Measurements from ENCODE around the gene SLC39A8.
"Not testable (repeated sequence)": the region's sequence is repeated elsewhere in the genome, so short reads cannot be mapped to it uniquely, and the experiment has no call there.

SLC39A8 gene

DNA sequence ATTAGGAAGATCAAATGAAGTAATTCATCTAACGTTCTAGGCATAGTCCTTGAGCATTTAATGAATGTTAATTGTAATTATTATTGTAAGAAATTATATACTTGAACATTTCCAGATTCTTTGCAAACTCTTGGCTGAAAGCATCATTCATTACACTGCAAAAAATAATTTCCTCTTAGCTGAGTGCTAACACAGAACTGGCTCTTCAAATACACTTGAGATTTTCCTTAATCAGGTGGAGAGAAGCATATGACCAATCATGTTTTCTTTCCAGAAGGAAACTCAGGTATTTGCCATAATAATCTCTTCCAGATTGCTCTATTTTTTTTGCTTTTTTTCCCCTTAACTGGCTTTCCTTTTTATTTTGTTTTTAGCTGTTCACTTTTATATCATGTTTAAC lies 42.5 kb downstream of the SLC39A8 start:
- H3K36me3 ChIP-seq (ENCODE audit: control insufficient read depth, insufficient read depth, low read length), result peaks cover 6% of the 10 kb centered on the region; the same call in 1 of the 2 replicates
- H3K27me3 ChIP-seq (ENCODE audit: control insufficient read depth, insufficient read depth, low read length), result no peaks in the 10 kb centered on the region

DNA sequence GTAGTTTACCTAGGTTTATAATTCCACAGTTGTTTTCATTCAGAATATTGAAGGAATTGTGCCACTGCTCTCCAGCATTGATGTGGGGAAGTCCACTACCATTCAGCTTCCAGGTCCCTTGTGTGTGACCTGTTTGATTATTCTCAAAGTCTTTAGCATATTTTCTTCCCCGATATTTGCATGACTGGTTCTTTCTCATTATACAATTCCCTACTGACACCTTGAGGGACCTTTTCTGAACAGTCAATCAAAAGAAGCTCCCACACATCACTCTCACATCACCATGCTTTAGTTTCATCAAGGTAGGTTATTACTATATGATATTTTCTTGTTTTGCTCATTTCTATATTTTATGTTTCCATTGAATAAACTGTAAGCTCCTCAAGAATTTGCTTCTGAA lies 44.1 kb downstream of the SLC39A8 start:
- no peaks in the 10 kb centered on the region for H3K27me3 ChIP-seq (ENCODE audit: control insufficient read depth, insufficient read depth, low read length)
- no peak overlapping the region for H3K9ac ChIP-seq (ENCODE audit: low read length)
- peaks cover 10% of the 10 kb centered on the region for H3K4me1 ChIP-seq (ENCODE audit: control insufficient read depth, insufficient read depth, low read length)
- no peaks in the 10 kb centered on the region for H3K9me3 ChIP-seq (ENCODE audit: control insufficient read depth, insufficient read depth, low read depth, low read length)
- no peak overlapping the region for H3K4me3 ChIP-seq (ENCODE audit: low read depth, low read length)
- peaks cover 6% of the 10 kb centered on the region; the same call in 1 of the 2 replicates for H3K36me3 ChIP-seq (ENCODE audit: control insufficient read depth, insufficient read depth, low read length)
- no peak overlapping the region for H3K27ac ChIP-seq (ENCODE audit: low read depth, low read length)

More for the DNA sequence above, 42.5 kb downstream of the SLC39A8 start:
- no peaks in the 10 kb centered on the region for H3K9me3 ChIP-seq (ENCODE audit: control insufficient read depth, insufficient read depth, low read depth, low read length)
- no peak overlapping the region for H3K4me3 ChIP-seq (ENCODE audit: low read depth, low read length)
- peaks cover 4% of the 10 kb centered on the region for H3K4me1 ChIP-seq (ENCODE audit: control insufficient read depth, insufficient read depth, low read length)
- no peak overlapping the region for H3K9ac ChIP-seq (ENCODE audit: low read length)
- no peak overlapping the region for H3K27ac ChIP-seq (ENCODE audit: low read depth, low read length)

DNA sequence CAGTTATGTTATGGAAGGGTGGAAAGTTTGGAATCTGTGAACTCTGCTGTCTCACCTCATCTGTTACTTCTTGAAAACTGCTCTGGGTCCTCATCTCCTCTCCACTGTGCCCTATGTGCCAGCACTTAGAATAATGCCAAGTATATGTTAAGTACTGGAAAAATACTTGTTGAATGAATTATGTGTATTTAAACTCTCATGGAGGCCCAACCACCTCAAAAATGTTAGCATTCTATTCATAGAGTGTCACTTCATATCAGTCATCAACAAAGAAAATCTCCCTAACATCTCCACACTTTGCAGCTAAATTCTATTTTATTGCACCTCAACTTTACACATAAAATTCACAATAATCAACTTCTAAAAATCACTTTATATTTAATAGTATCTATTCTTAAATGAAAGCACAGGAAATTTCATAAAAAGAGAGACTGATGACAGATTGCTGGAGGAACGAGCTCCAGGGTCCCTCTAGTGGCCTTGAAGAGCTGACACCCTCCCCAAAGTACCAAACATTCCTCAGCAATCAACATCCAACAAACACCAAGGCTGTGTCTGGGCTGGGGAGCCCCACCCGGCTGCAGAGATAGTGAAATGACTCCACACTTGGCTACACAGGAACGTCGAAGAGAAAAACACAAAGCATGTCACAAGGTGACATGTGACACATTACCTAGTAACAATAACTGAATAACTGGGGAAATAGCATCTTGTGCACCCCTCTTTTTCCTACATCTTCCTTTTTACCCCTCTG lies 45.8 kb downstream of the SLC39A8 start:
- no peak overlapping the region for H3K9ac ChIP-seq (ENCODE audit: low read length)
- H3K4me3 ChIP-seq (ENCODE audit: low read depth, low read length), result no peak overlapping the region
- no peak overlapping the region; the same call in 1 of the 2 replicates for H3K27ac ChIP-seq (ENCODE audit: low read depth, low read length)
- H3K4me1 ChIP-seq (ENCODE audit: control insufficient read depth, insufficient read depth, low read length), result peaks cover 10% of the 10 kb centered on the region
- no peaks in the 10 kb centered on the region for H3K27me3 ChIP-seq (ENCODE audit: control insufficient read depth, insufficient read depth, low read length)
- H3K9me3 ChIP-seq (ENCODE audit: control insufficient read depth, insufficient read depth, low read depth, low read length), result no peaks in the 10 kb centered on the region
- peaks cover 11% of the 10 kb centered on the region; the same call in 1 of the 2 replicates for H3K36me3 ChIP-seq (ENCODE audit: control insufficient read depth, insufficient read depth, low read length)

DNA sequence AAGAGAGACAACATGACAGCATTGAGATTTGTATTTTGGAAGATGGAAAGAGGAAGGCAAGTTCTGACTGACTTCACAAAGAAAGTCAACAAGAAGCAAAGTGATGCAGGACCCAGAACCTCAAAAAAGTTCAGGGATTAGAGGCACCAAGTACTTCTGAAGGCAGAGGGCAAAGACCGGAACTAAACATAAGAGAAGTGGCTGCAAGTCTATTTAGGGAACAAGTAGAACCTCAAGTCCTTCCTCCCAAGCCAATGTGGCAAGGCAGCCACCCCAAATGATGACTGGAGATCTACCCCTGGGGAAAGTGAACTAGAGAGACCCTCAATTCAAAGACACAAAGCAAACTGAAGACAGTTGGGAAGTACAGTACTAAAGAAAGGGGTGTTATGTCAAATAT lies 46.6 kb downstream of the SLC39A8 start:
- peaks cover 5% of the 10 kb centered on the region; the same call in 1 of the 2 replicates for H3K36me3 ChIP-seq (ENCODE audit: control insufficient read depth, insufficient read depth, low read length)
- H3K9me3 ChIP-seq (ENCODE audit: control insufficient read depth, insufficient read depth, low read depth, low read length), result no peaks in the 10 kb centered on the region

DNA sequence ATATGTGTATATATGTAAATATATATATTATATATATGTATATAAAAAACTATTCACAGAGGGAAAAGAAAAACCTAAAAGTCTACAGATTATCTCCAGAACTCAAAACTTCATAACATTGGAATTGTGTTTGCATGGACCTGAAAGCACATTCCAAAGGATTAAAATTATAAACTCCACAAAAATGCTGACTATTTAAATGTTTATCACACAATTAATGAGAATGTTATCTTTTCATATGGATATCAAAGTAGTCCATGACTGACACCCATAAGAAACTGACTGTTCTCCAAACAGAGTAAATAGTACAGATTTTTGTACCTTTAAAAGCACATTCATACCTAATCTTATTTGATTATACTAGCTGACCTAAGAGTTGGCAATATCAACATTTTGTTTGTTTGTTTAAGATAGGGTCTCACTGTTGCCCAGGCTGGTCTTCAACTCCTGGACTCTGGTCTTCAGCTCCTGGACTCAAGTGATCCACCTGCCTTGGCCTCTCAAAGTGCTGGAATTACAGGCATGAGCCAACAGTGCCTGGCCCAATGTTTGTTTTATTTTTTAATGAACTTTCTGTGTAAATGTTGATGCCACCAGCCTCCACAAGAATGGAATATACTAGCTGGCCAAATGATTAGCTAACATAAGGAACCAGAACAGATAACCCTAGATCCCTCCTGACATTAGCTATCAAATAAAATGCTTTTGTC lies 50.0 kb downstream of the SLC39A8 start:
- Histone ChIP-seq H3K4me1 (ENCODE audit: control insufficient read depth, insufficient read depth, low read length) (peaks cover 10% of the 10 kb centered on the region), H3K27ac (ENCODE audit: low read depth, low read length) (no peak overlapping the region), H3K4me3 (ENCODE audit: low read depth, low read length) (no peak overlapping the region), H3K9ac (ENCODE audit: low read length) (no peak overlapping the region), H3K9me3 (ENCODE audit: control insufficient read depth, insufficient read depth, low read depth, low read length) (no peaks in the 10 kb centered on the region), H3K36me3 (ENCODE audit: control insufficient read depth, insufficient read depth, low read length) (peaks cover 5% of the 10 kb centered on the region; the same call in 1 of the 2 replicates), H3K27me3 (ENCODE audit: control insufficient read depth, insufficient read depth, low read length) (no peaks in the 10 kb centered on the region)

More for the DNA sequence above, 46.6 kb downstream of the SLC39A8 start:
- H3K27me3 ChIP-seq (ENCODE audit: control insufficient read depth, insufficient read depth, low read length), result no peaks in the 10 kb centered on the region
- no peak overlapping the region for H3K4me3 ChIP-seq (ENCODE audit: low read depth, low read length)
- peaks cover 10% of the 10 kb centered on the region for H3K4me1 ChIP-seq (ENCODE audit: control insufficient read depth, insufficient read depth, low read length)
- no peak overlapping the region for H3K9ac ChIP-seq (ENCODE audit: low read length)
- no peak overlapping the region for H3K27ac ChIP-seq (ENCODE audit: low read depth, low read length)

DNA sequence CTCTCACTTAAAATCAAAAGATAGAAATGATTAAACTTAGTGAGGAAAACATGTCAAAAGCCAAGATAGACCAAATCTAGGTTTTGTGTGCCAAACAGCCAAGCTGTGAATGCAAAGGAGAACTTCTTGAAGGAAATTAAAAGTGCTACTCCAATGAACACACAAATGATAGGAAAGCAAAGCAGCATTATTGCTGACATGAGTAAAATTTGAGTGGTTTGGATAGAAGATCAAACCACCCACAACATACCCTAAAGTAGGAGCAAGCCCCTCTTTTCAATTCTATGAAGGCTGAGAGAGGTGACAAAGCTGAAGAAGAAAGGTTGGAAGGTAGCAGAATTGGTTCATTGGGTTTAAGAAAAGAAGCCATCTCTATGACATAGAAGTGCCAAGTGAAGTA lies 56.8 kb downstream of the SLC39A8 start:
- Histone ChIP-seq H3K27ac (ENCODE audit: low read depth, low read length) (no peak overlapping the region), H3K36me3 (ENCODE audit: control insufficient read depth, insufficient read depth, low read length) (peaks cover 9% of the 10 kb centered on the region; the same call in 1 of the 2 replicates), H3K9ac (ENCODE audit: low read length) (no peak overlapping the region), H3K4me1 (ENCODE audit: control insufficient read depth, insufficient read depth, low read length) (no peaks in the 10 kb centered on the region), H3K27me3 (ENCODE audit: control insufficient read depth, insufficient read depth, low read length) (no peaks in the 10 kb centered on the region), H3K9me3 (ENCODE audit: control insufficient read depth, insufficient read depth, low read depth, low read length) (no peaks in the 10 kb centered on the region), H3K4me3 (ENCODE audit: low read depth, low read length) (no peak overlapping the region)

DNA sequence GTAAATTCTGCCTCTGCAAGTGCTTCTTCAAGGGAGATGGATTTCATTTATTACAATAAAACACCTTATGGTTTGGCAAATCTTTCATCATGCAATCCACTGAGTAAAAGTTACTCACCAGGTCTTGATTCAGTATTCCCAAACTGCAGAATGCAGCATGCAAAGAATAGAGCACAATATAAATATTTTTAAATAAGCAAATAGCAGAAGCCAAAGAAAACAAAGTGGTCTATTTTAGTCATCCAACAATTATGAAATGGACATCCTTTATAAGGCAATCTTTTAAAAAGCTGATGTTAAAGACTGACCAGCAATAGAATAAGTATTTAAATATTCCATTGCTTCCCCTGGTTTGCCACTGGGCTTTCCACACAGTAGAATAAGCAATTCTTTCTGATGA lies 59.5 kb downstream of the SLC39A8 start:
- H3K27ac ChIP-seq (ENCODE audit: low read depth, low read length), result no peak overlapping the region
- no peaks in the 10 kb centered on the region for H3K27me3 ChIP-seq (ENCODE audit: control insufficient read depth, insufficient read depth, low read length)
- H3K4me1 ChIP-seq (ENCODE audit: control insufficient read depth, insufficient read depth, low read length), result no peaks in the 10 kb centered on the region
- H3K9ac ChIP-seq (ENCODE audit: low read length), result no peak overlapping the region
- peaks cover 9% of the 10 kb centered on the region; the same call in 1 of the 2 replicates for H3K36me3 ChIP-seq (ENCODE audit: control insufficient read depth, insufficient read depth, low read length)
- H3K9me3 ChIP-seq (ENCODE audit: control insufficient read depth, insufficient read depth, low read depth, low read length), result no peaks in the 10 kb centered on the region
- H3K4me3 ChIP-seq (ENCODE audit: low read depth, low read length), result no peak overlapping the region

DNA sequence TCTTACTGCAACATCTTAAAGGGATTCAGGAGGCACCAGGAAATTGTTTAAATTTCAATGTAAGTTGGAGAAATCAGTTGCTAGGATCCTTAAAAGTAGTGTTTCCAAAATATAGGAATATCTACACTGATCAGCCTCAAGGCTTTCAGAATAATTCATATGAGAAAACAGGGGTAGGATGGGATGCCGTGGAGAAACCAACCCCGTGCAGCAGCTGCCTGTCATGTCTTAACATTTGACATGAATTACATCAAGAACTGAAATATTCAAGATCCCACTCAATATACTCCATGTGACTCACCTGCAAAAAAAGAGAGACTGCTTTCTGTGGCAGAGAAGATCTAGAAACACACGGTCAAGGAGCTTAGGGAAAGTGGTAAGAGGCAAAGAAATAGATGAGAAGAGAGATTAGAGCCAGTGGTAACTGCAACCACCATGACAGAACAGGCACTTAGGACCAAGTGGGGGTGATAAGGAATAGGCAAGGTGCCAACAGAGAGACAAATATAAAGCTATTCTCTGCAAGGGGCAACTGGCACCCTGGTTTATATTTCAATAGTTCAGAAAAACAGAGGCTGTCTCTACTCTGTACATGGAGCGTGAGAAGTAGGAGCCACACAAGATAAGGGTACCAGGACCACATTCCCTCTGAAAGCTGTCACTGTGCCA lies 64.0 kb downstream of the SLC39A8 start:
- Histone ChIP-seq H3K4me3 (ENCODE audit: low read depth, low read length) (no peak overlapping the region), H3K27ac (ENCODE audit: low read depth, low read length) (no peak overlapping the region), H3K27me3 (ENCODE audit: control insufficient read depth, insufficient read depth, low read length) (no peaks in the 10 kb centered on the region), H3K4me1 (ENCODE audit: control insufficient read depth, insufficient read depth, low read length) (no peaks in the 10 kb centered on the region), H3K36me3 (ENCODE audit: control insufficient read depth, insufficient read depth, low read length) (no peaks in the 10 kb centered on the region; the same call in 1 of the 2 replicates), H3K9ac (ENCODE audit: low read length) (no peak overlapping the region), H3K9me3 (ENCODE audit: control insufficient read depth, insufficient read depth, low read depth, low read length) (0 out of 2 replicates have a peak, but pooled peaks cover 5% of the 10 kb centered on the region)

DNA sequence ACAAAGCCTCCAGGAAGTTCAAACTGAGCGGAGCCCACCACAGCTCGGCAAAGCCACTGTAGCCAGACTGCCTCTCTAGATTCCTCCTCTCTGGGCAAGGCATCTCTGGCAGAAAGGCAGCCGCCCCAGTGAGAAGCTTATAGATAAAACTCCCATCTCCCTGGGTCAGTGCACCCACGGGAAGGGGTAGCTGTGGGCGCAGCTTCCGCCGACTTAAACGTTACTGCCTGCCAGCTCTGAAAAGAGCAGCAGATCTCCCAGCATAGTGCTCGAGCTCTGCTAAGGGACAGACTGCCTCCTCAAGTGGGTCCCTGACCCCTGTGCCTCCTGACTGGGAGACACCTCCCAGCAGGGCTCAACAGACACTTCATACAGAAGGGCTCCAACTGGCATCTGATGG lies 72.0 kb downstream of the SLC39A8 start:
- H3K27ac ChIP-seq (ENCODE audit: low read depth, low read length), result not testable (repeated sequence)

DNA sequence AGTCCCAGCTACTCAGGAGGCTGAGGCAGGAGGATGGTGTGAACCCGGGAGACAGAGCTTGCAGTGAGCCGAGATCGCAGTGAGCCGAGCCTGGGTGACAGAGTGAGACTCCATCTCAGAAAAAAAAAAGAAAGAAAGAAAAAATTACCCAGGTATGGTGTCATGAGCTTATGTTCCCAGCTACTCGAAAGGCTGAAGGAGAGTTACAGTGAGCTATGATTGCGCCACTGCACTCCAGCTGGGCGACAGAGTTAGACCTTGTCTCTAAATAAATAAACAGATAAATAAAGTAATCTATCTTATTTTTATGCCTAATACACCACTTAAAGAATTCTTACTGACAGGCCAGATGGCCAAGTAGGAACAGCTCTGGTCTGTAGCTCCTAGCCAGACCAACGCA lies 73.0 kb downstream of the SLC39A8 start:
- no peaks in the 10 kb centered on the region for H3K36me3 ChIP-seq (ENCODE audit: control insufficient read depth, insufficient read depth, low read length)
- H3K4me1 ChIP-seq (ENCODE audit: control insufficient read depth, insufficient read depth, low read length), result no peaks in the 10 kb centered on the region
- no peak overlapping the region for H3K4me3 ChIP-seq (ENCODE audit: low read depth, low read length)
- H3K9me3 ChIP-seq (ENCODE audit: control insufficient read depth, insufficient read depth, low read depth, low read length), result 0 out of 2 replicates have a peak, but pooled peaks cover 2% of the 10 kb centered on the region
- no peak overlapping the region for H3K9ac ChIP-seq (ENCODE audit: low read length)
- no peak overlapping the region for H3K27ac ChIP-seq (ENCODE audit: low read depth, low read length)
- no peaks in the 10 kb centered on the region for H3K27me3 ChIP-seq (ENCODE audit: control insufficient read depth, insufficient read depth, low read length)

More for the DNA sequence above, 72.0 kb downstream of the SLC39A8 start:
- H3K9me3 ChIP-seq (ENCODE audit: control insufficient read depth, insufficient read depth, low read depth, low read length); H3K4me1 ChIP-seq (ENCODE audit: control insufficient read depth, insufficient read depth, low read length); H3K36me3 ChIP-seq (ENCODE audit: control insufficient read depth, insufficient read depth, low read length); H3K27me3 ChIP-seq (ENCODE audit: control insufficient read depth, insufficient read depth, low read length); H3K4me3 ChIP-seq (ENCODE audit: low read depth, low read length); H3K9ac ChIP-seq (ENCODE audit: low read length): not testable (repeated sequence)

DNA sequence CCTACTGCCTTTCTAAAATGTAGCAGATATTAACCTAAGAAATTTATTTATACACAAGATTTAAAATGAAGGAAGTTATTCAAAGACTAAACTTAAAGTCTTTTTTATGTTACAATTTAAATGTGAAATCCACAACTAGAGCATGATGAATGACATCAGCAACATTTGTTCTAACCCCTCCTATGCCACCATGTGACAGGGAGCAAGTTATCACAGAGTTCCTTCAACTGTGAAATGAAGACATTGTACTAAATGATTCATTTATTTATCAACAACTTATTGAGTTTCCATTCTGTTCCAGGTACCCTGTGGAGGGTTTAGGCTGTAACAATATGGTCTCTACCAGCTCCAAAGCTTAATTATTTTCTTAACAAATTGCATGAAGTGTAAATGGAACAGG lies 76.9 kb downstream of the SLC39A8 start:
- H3K4me1 ChIP-seq (ENCODE audit: control insufficient read depth, insufficient read depth, low read length), result no peaks in the 10 kb centered on the region
- 0 out of 2 replicates have a peak, but pooled peaks cover under 1% of the 10 kb centered on the region for H3K9me3 ChIP-seq (ENCODE audit: control insufficient read depth, insufficient read depth, low read depth, low read length)
- H3K27ac ChIP-seq (ENCODE audit: low read depth, low read length), result no peak overlapping the region
- no peaks in the 10 kb centered on the region for H3K36me3 ChIP-seq (ENCODE audit: control insufficient read depth, insufficient read depth, low read length)
- H3K4me3 ChIP-seq (ENCODE audit: low read depth, low read length), result no peak overlapping the region
- H3K9ac ChIP-seq (ENCODE audit: low read length), result no peak overlapping the region
- H3K27me3 ChIP-seq (ENCODE audit: control insufficient read depth, insufficient read depth, low read length), result no peaks in the 10 kb centered on the region

Data from HUES6 (cell line).